ENCODE results near the gene SCYL1. TPM values are rescaled to one million over a fixed set of nuclear protein-coding genes. Genes with fewer than 3 reads are reported as not detected.

The SCYL1 gene
- total RNA-seq, 1 experiment from 2014 or later = 70.9 TPM

- H3K4me3 Mint-ChIP-seq (ENCODE audit: unreplicated experiment) = peak overlapping the region; percentile 36
- H3K36me3 Mint-ChIP-seq (ENCODE audit: insufficient read depth, unreplicated experiment) = no peaks in the 10 kb centered on the region
- CTCF ChIA-PET = interaction anchor here (0.7 to 3.2 kb wide), 2 partner anchors 8 to 251 kb away, joined by 3 to 26 read pairs; no protein-coding TSS in a partner anchor
- no peak overlapping the region for H3K27ac Mint-ChIP-seq (ENCODE audit: low read depth, unreplicated experiment)
- no peaks in the 10 kb centered on the region for H3K9me3 Mint-ChIP-seq (ENCODE audit: unreplicated experiment)
- H3K4me1 Mint-ChIP-seq (ENCODE audit: insufficient read depth, unreplicated experiment) = peaks cover 6% of the 10 kb centered on the region
- H3K27me3 Mint-ChIP-seq (ENCODE audit: insufficient read depth, unreplicated experiment) = no peaks in the 10 kb centered on the region
- DNase-seq (ENCODE audit: unreplicated experiment) = no peak
- BruUV-seq (replicated peaks) = TSS peak; percentile 54
- TF ChIP-seq CTCF (IDR thresholded peaks at IDR 0.05; ENCODE audit: unreplicated experiment) = no peak
- intact Hi-C loops (cut with micrococcal nuclease) = no loop called here
- POLR2A ChIA-PET = interaction anchor here (0.7 to 1.5 kb wide), 2 partner anchors 37 to 242 kb away, joined by 3 to 4 read pairs; partner anchors contain the start of gene EHBP1L1
Measured at GRCh38 chr11:65538232-65538914, 13.5 kb downstream of the SCYL1 start.

GRCh38 chr11:65538915-65539743 lies 14.2 kb downstream of the SCYL1 start:
- DNase-seq (ENCODE audit: unreplicated experiment) = no peak
- Mint-ChIP-seq H3K27ac (ENCODE audit: low read depth, unreplicated experiment) (no peak overlapping the region), H3K36me3 (ENCODE audit: insufficient read depth, unreplicated experiment) (no peaks in the 10 kb centered on the region), H3K9me3 (ENCODE audit: unreplicated experiment) (no peaks in the 10 kb centered on the region), H3K27me3 (ENCODE audit: insufficient read depth, unreplicated experiment) (no peaks in the 10 kb centered on the region), H3K4me3 (ENCODE audit: unreplicated experiment) (no peak overlapping the region), H3K4me1 (ENCODE audit: insufficient read depth, unreplicated experiment) (peaks cover 6% of the 10 kb centered on the region)
- POLR2A ChIA-PET = interaction anchor here (0.6 to 4.0 kb wide), 8 partner anchors 14 to 1100 kb away, joined by 3 to 75 read pairs (median 14); partner anchors contain the start of genes EHBP1L1, FAM89B, LTBP3 and MAP3K11
- CTCF ChIA-PET = interaction anchor here (0.7 to 3.7 kb wide), 5 partner anchors 9 to 55 kb away, joined by 4 to 51 read pairs (median 25); partner anchors contain the start of gene FAM89B
- BruUV-seq (replicated peaks) = no TSS peak
- no peak for TF ChIP-seq CTCF (IDR thresholded peaks at IDR 0.05; ENCODE audit: unreplicated experiment)
- intact Hi-C loops (cut with micrococcal nuclease) = no loop called here

- peak overlapping the region; percentile 79 for H3K4me3 Mint-ChIP-seq (ENCODE audit: unreplicated experiment)
- no peaks in the 10 kb centered on the region for H3K9me3 Mint-ChIP-seq (ENCODE audit: unreplicated experiment)
- H3K4me1 Mint-ChIP-seq (ENCODE audit: insufficient read depth, unreplicated experiment) = peaks cover 6% of the 10 kb centered on the region
- no peak for DNase-seq (ENCODE audit: unreplicated experiment)
- BruUV-seq (replicated peaks) = no TSS peak
- H3K36me3 Mint-ChIP-seq (ENCODE audit: insufficient read depth, unreplicated experiment) = no peaks in the 10 kb centered on the region
- POLR2A ChIA-PET = interaction anchor here (0.6 to 4.0 kb wide), 17 partner anchors 14 to 1099 kb away, joined by 3 to 75 read pairs (median 5); partner anchors contain the start of genes DPF2, EHBP1L1, FAM89B and KAT5
- no peaks in the 10 kb centered on the region for H3K27me3 Mint-ChIP-seq (ENCODE audit: insufficient read depth, unreplicated experiment)
- no peak for TF ChIP-seq CTCF (IDR thresholded peaks at IDR 0.05; ENCODE audit: unreplicated experiment)
- intact Hi-C loops (cut with micrococcal nuclease) = loop anchor here (1.0 to 2.0 kb wide), 3 partner anchors 17 to 48 kb away; partner anchors contain the start of gene FAM89B
- H3K27ac Mint-ChIP-seq (ENCODE audit: low read depth, unreplicated experiment) = no peak overlapping the region
- CTCF ChIA-PET = interaction anchor here (0.6 to 3.7 kb wide), 18 partner anchors 9 to 1446 kb away, joined by 3 to 51 read pairs (median 6); partner anchors contain the start of genes FAM89B and PCNX3
Measured at GRCh38 chr11:65539744-65540289, 14.9 kb downstream of the SCYL1 start.

Data from MCF 10A (cell line).